Kidney epithelial cell (primary cell): ENCODE data around the gene WNT7A. TPM values are rescaled to one million over a fixed set of nuclear protein-coding genes. Genes with fewer than 3 reads are reported as not detected.

Experiments
- DNase-seq: peaks from one replicate; pipeline ENCODE4 v3.0.0-alpha.2; 2010; ENCODE audit warnings: low read depth
- H3K27me3 ChIP-seq: 2 replicates; pipeline ENCODE4 v1.6.0; 2011; ENCODE audit warnings: low read length; ENCODE audit not compliant: control insufficient read depth, insufficient read depth
- H3K36me3 ChIP-seq: 2 replicates; pipeline ENCODE4 v1.5.1; 2011; ENCODE audit warnings: low read length; ENCODE audit not compliant: control insufficient read depth, insufficient read depth
- H3K4me3 ChIP-seq: 2 replicates; pipeline ENCODE4 v1.5.1; 2011; ENCODE audit warnings: low read depth, mild to moderate bottlenecking, control low read depth, low read length
- total RNA-seq: library from RNA; depleted of rRNA; stranded (reverse); fragments of >200 nt; gene quantifications from 2 replicates; pipeline ENCODE4 v1.2.3, GENCODE V29; 2015
- TF ChIP-seq, protein P1 (sequence below): IDR thresholded peaks from 2 replicates; pipeline ENCODE4 v1.5.1; 2011; ENCODE audit warnings: mild to moderate bottlenecking, moderate library complexity, low read length, control low read depth, inconsistent platforms; ENCODE audit not compliant: insufficient read depth, poor library complexity, severe bottlenecking

Gene WNT7A
- total RNA-seq, 1 donor from 2014 or later, result 14.4 TPM

DNA sequence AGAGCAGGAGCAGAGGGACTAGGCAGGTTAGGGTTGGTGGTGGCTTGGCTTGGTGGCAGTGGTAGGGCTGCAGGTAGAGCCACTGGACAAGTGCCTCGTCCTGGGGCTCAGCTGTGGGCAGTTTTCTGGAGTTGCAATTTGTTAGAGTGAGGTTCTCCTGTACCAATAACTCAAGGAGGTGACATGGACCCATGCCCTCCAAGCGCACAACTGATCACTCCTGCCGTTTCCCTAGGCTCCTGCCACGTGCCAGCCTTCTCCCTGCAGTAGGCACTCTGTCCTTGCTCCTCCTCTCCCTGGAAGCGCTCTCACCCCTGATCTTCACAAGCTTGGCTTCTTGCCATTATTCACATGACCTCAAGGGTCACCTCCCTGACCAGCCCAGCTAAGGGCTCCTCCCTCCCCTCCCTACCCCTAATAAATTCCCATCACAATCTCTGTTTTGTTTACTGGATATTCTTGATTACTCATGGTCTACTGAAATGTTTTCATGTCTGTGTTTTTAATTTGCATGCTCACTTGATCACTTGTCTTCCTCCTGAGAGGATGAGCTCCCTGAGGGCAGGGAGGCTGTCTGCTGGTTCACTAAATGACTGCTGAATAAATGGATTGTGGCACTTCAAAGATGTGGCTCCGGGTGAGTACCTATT is 3.3 kb downstream of the WNT7A start:
- H3K36me3 ChIP-seq, result no peaks in the 10 kb centered on the region
- no peak overlapping the region for H3K4me3 ChIP-seq
- peaks cover 37% of the 10 kb centered on the region for H3K27me3 ChIP-seq
- no peak for DNase-seq
- TF ChIP-seq, protein P1, sequence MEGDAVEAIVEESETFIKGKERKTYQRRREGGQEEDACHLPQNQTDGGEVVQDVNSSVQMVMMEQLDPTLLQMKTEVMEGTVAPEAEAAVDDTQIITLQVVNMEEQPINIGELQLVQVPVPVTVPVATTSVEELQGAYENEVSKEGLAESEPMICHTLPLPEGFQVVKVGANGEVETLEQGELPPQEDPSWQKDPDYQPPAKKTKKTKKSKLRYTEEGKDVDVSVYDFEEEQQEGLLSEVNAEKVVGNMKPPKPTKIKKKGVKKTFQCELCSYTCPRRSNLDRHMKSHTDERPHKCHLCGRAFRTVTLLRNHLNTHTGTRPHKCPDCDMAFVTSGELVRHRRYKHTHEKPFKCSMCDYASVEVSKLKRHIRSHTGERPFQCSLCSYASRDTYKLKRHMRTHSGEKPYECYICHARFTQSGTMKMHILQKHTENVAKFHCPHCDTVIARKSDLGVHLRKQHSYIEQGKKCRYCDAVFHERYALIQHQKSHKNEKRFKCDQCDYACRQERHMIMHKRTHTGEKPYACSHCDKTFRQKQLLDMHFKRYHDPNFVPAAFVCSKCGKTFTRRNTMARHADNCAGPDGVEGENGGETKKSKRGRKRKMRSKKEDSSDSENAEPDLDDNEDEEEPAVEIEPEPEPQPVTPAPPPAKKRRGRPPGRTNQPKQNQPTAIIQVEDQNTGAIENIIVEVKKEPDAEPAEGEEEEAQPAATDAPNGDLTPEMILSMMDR, result no peak

DNA sequence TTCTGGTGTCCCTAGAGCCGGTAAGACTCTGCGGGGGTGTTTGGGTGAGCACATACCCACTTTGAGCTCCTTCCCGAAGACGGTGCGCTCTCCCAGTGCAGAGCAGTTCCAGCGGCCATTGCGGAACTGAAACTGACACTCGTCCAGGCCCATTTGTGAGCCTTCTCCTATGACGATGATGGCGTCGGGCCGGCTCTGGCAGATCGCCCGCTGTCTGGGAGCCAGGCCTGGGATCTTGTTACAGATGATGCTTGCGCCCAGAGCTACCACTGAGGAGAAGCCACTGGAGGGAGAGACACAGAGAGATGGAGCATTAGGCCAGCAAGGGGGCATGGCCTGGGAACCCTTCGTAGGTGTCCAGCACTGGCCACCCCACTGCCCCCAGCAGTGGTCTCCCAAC is 5.0 kb downstream of the WNT7A start:
- no peak for DNase-seq
- Histone ChIP-seq H3K36me3 (peaks cover 3% of the 10 kb centered on the region), H3K4me3 (no peak overlapping the region), H3K27me3 (peaks cover 22% of the 10 kb centered on the region)
- TF ChIP-seq, protein P1, result no peak

DNA sequence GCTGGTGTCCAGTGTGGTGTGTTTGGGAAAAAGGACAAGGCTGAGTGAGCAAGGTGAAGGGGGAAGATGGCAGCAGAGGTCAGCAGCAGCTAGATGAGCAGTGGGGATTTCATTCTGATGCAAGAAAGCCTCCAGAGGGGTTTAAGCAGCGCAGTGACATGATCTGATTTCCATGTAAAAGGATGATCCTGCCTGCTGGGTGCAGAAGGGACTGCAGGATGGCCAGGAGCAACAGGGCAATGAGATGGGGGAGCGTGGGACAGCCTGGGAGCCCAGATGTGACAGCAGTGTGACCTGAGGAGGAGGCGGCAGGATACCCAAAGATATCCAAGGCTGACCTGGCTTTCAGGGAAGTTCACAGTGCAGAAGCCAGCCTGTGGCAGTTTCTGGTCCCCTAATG is 6.1 kb downstream of the WNT7A start:
- Histone ChIP-seq H3K36me3 (peaks cover 3% of the 10 kb centered on the region), H3K27me3 (peaks cover 13% of the 10 kb centered on the region), H3K4me3 (no peak overlapping the region)
- no peak for DNase-seq
- TF ChIP-seq, protein P1, result no peak

DNA sequence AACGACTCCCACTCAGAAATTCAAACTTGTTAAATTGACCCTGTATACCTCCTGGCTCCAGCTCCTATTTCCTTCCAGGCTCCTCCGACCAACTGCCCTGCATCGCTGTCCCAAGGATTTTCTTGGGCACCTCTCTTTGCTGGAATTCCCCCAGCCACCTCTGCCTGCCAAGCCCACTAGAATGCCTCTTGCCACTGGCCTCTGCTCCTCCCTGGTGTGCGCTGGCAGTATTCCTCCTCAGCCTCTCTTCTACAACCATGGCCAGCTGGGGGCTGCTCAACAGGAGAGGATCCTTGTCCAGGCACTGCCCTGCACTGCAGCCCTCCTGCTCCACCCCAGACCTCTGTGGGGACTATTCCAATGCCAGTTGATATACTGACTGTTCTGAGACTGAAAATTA is 7.4 kb downstream of the WNT7A start:
- Histone ChIP-seq H3K36me3 (peaks cover 3% of the 10 kb centered on the region), H3K27me3 (peaks cover 3% of the 10 kb centered on the region)
- TF ChIP-seq, protein P1, result no peak

DNA sequence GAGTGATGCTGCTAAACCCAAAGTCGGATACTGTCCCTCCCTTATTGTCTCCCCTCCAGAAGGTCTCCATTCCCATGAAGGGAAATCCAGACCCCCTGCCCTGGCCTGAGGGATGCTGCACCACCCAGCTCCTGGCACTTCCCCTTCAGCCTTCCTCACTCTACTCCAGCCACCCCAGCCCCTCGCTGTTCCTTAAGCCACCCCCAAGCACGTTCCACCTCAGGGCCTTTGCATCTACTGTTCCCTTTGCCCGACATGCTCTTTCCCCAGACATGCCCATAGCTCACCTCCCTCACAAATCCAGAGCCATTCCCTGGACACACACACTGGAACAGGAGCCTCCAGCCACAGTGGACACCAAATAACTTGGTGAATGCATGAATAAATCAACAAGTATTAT is 8.1 kb downstream of the WNT7A start:
- Histone ChIP-seq H3K27me3 (no peaks in the 10 kb centered on the region), H3K4me3 (no peak overlapping the region), H3K36me3 (peaks cover 3% of the 10 kb centered on the region)
- DNase-seq, result no peak
- TF ChIP-seq, protein P1, result no peak

More for the DNA sequence above, 7.4 kb downstream of the WNT7A start:
- DNase-seq, result no peak
- H3K4me3 ChIP-seq, result no peak overlapping the region

DNA sequence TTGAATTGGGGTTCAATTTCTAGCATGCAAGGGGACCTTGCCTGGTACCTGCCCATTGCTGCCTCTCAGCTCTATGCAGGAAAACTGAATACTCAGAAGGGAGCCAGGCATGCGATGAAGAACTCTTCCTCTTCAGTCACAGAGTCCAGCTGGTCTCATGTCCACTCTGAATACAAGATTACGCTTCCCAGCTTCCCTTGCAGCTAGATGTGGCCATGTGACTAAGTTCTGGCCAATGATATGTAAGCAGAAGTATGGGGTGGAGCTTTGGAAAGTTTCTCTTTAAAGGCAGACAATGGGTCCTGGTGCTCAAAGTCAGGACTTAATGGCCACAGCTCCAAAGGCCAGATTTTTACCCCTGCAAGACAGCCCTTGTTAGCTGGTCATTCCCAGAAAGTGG is 9.0 kb downstream of the WNT7A start:
- TF ChIP-seq, protein P1, result no peak
- Histone ChIP-seq H3K27me3 (no peaks in the 10 kb centered on the region), H3K36me3 (peaks cover 3% of the 10 kb centered on the region), H3K4me3 (no peak overlapping the region)
- DNase-seq, result no peak
